Renal cortex interstitium (tissue), 15 donors: ENCODE data around the gene ARFGAP3. TPM values are rescaled to one million over a fixed set of nuclear protein-coding genes. Genes with fewer than 3 reads are reported as not detected.
A peak's percentile ranks its signal among the peaks of the same experiment; 100 is the strongest.

Experiments
- DNase-seq, 11 donors: peaks; one replicate each; pipeline ENCODE4 v3.0.0-alpha.2; 2013; ENCODE audit warnings: low read depth in 9 of 11, low spot score in 4 of 11; ENCODE audit errors: extremely low read depth in 1 of 11
- long read RNA-seq, 16 experiments: transcript quantifications; one replicate each; lab custom pipeline, GENCODE V29; 2026
- polyA plus RNA-seq, 3 donors: library from polyadenylated mRNA; unstranded; fragments of 120-200 nt; gene quantifications; one replicate each; pipeline ENCODE4 v1.2.1, GENCODE V29; 2013; ENCODE audit not compliant: insufficient read length in 3 of 3

ARFGAP3 gene
- 10 to 100 TPM; 49.1 to 51.9 (median 49.4) TPM for polyA plus RNA-seq
- long read RNA-seq, donor 1, transcript ARFGAP3-201 (16 exons, 2,857 nt): major isoform, 13 of 22 reads
- long read RNA-seq, donor 1, partial matches to known transcripts: 9 of 22 reads
- long read RNA-seq, donor 1, other reads (novel, unspliced or antisense): 0 of 22 reads
- long read RNA-seq, donor 2, transcript ARFGAP3-201 (16 exons, 2,857 nt): major isoform, 10 of 22 reads
- long read RNA-seq, donor 2, partial matches to known transcripts: 12 of 22 reads
- long read RNA-seq, donor 2, other reads (novel, unspliced or antisense): 0 of 22 reads
- long read RNA-seq, donor 3, transcript ARFGAP3-201 (16 exons, 2,857 nt): major isoform, 15 of 41 reads
- long read RNA-seq, donor 3, partial matches to known transcripts: 23 of 41 reads
- long read RNA-seq, donor 3, other reads (novel, unspliced or antisense): 0 of 41 reads
- long read RNA-seq, donor 4, transcript ARFGAP3-201 (16 exons, 2,857 nt): major isoform, 10 of 10 reads
- long read RNA-seq, donor 4, partial matches to known transcripts: 0 of 10 reads
- long read RNA-seq, donor 4, other reads (novel, unspliced or antisense): 0 of 10 reads
- long read RNA-seq, donor 5, transcript ARFGAP3-201 (16 exons, 2,857 nt): major isoform, 17 of 45 reads
- long read RNA-seq, donor 5, partial matches to known transcripts: 27 of 45 reads
- long read RNA-seq, donor 5, other reads (novel, unspliced or antisense): 0 of 45 reads
- long read RNA-seq, donor 6, partial matches to known transcripts: 27 of 34 reads
- long read RNA-seq, donor 6, other reads (novel, unspliced or antisense): 0 of 34 reads
- long read RNA-seq, donor 7, transcript ARFGAP3-201 (16 exons, 2,857 nt): major isoform, 13 of 31 reads
- long read RNA-seq, donor 7, partial matches to known transcripts: 18 of 31 reads
- long read RNA-seq, donor 7, other reads (novel, unspliced or antisense): 0 of 31 reads
- long read RNA-seq, donor 8, transcript ARFGAP3-201 (16 exons, 2,857 nt): major isoform, 9 of 38 reads
- long read RNA-seq, donor 8, partial matches to known transcripts: 26 of 38 reads
- long read RNA-seq, donor 8, other reads (novel, unspliced or antisense): 0 of 38 reads
- long read RNA-seq, donor 9, transcript ARFGAP3-201 (16 exons, 2,857 nt): major isoform, 11 of 22 reads
- long read RNA-seq, donor 9, partial matches to known transcripts: 8 of 22 reads
- long read RNA-seq, donor 9, other reads (novel, unspliced or antisense): 0 of 22 reads
- long read RNA-seq, donor 10, partial matches to known transcripts: 16 of 20 reads
- long read RNA-seq, donor 10, other reads (novel, unspliced or antisense): 0 of 20 reads
- long read RNA-seq, donor 11, partial matches to known transcripts: 12 of 15 reads
- long read RNA-seq, donor 11, other reads (novel, unspliced or antisense): 0 of 15 reads
- long read RNA-seq, donor 12, partial matches to known transcripts: 7 of 10 reads
- long read RNA-seq, donor 12, other reads (novel, unspliced or antisense): 0 of 10 reads
- long read RNA-seq, donor 13, transcript ARFGAP3-201 (16 exons, 2,857 nt): major isoform, 13 of 39 reads
- long read RNA-seq, donor 13, partial matches to known transcripts: 25 of 39 reads
- long read RNA-seq, donor 13, other reads (novel, unspliced or antisense): 0 of 39 reads
- long read RNA-seq, donor 14, transcript ARFGAP3-201 (16 exons, 2,857 nt): major isoform, 13 of 24 reads
- long read RNA-seq, donor 14, partial matches to known transcripts: 11 of 24 reads
- long read RNA-seq, donor 14, other reads (novel, unspliced or antisense): 0 of 24 reads
- long read RNA-seq, donor 15, transcript ARFGAP3-201 (16 exons, 2,857 nt): major isoform, 5 of 6 reads
- long read RNA-seq, donor 15, partial matches to known transcripts: 0 of 6 reads
- long read RNA-seq, donor 15, other reads (novel, unspliced or antisense): 0 of 6 reads
- long read RNA-seq, donor 16, transcript ARFGAP3-201 (16 exons, 2,857 nt): major isoform, 19 of 99 reads
- long read RNA-seq, donor 16, partial matches to known transcripts: 78 of 99 reads
- long read RNA-seq, donor 16, other reads (novel, unspliced or antisense): 0 of 99 reads

DNA sequence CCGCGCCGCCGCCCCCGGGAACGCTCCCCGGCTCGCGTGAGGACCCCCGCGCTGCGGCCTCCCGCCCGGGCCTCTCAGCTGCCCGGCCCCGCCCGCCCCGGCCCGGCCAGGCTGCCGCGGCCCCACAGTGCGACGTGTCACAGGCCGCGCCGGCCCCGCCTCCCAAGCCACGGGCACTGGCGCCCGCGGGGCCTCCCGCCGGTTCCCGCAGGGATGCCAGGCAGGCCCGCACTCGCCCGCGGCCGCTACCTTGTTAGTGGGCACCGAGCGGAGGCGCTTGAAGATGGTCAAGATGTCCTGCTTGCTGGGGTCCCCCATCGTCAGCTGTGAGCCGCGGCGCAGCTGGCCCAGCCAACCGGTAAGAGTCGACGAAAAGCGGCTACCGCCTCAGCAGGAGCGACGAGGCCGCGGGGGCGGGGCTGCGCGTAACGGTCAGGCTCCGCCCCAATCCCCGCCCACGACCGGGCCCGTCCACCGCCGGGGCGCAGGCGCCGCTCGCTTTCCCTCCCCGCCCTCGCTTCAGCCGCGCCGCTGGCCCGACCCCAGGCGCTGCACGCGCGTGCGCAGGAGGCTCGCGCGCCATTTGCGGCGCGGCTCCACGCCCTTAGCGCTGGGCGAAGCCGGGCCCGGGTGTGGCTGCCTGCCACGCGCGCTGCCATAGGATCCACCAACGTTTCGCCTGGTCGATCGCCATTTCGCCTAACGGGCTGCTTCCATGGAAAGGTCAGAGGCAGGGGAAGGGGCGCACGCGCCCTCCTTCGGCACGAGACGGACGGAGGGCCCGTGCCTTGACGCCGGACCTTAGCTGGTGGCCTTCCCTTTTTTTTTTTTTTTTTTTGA lies at the start of gene ARFGAP3:
TSS of gene ARFGAP3 (minus strand) at position 409 of the 840 bp plus-strand sequence. CDS start at position 318, 91 bp downstream.
- DNase-seq: peak; percentile 85 to 95 (median 91)

- DNase-seq: no peak
These were observed 48.7 kb upstream of the ARFGAP3 start for GRCh38 chr22:42905702-42906183.

GRCh38 chr22:42905217-42905616 lies 48.1 kb upstream of the ARFGAP3 start:
- no peak for DNase-seq

DNA sequence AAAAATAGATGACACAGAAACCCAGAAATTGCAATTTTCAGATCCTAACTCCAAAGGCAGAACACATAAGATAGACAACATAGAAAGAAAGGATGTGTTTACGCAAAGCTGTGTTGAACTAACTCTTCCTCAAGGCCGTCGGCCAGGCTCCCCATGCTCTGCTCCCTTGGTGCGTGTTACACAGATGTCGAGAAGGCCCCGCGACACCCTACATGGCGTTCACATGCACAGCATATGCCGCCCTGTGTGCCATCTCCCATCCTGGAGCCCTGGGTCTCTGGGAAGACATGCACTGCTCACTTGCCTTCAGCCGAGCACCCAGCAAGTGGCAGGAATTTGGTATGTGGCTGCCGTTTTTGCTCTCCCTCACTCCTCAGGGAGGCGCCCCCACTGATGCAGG lies 47.0 kb upstream of the ARFGAP3 start:
- no peak for DNase-seq

- peak; percentile 20 to 74 (median 59) for DNase-seq
These were observed 45.9 kb upstream of the ARFGAP3 start for GRCh38 chr22:42902875-42903510.

DNA sequence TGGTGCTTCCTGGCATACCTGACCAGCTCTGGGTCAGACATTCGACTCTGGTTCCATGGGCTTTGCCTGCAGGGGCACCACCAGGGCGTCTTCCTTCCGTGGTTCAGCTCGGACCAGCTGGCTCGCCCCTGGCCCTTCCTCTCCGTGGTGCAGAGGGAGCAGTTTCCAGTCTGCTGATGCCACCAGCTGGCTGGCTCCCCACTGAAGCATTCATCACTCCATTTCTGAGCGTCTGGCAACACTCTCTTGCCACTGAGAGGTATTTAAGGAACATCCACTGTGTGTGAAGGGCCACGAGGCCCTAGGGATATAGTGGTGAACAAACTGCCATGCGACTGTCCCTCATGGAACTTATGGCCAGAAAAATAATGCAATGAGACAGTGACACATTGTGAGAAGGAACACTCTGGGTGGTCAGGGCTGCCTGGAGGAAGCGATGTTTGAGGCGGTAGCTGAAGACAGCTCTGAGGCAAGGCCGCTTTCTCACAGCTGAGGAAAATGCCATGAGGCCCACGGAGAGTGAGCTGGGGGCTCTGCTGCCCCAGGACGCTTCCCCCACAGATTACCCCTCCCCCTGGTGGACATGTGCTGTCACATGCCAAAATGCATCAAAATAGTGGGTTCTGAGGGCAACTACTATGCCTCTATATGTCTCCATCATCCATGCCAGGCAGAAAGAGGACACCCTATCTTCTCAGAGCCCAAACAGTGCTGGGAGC lies 44.9 kb upstream of the ARFGAP3 start:
- no peak for DNase-seq

DNA sequence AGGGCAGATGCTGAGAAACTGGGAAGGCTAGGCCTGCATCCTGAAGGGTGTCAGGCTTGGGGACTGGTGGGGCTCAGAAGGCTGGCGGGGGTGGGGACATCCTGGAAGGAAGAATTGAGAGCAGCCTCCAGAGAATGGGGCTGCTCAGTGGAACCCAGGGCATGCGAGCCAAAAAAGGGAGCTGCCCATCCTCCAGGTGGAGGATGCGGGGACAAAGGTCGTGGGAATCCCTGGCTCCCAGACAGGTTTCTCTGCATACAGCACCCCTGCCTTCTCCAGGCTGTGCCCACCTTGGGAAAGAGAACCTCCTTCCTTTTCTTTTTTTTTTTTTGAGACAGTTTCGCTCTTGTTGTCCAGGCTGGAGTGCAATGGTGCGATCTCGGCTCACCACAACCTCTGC lies 40.9 kb upstream of the ARFGAP3 start:
- DNase-seq: no peak

DNA sequence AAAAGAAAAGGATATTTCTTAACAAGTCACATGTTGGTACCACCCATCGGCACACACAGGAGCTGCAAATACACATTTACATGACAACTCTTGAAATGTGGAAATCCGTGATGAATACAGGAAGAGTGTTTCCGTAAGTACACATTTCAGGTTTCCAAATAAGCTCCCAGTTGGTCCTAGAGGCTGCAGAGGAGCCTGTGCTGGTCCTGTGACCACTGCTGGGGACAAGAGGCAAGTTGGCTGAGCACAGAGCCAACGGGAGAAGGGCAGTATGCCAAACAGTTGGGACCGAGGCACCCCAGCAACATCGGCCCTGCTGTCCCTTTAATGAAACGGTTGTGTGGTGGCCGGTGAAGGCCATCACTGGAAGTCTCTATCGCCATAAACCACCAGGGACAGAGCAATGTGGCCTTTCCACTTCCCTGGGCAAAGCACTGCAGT lies 38.5 kb upstream of the ARFGAP3 start:
- DNase-seq: no peak

- peak in 3 of 11 donors; percentile 17 to 20 (median 20) for DNase-seq
These were observed 38.0 kb upstream of the ARFGAP3 start for GRCh38 chr22:42895087-42895486.

DNA sequence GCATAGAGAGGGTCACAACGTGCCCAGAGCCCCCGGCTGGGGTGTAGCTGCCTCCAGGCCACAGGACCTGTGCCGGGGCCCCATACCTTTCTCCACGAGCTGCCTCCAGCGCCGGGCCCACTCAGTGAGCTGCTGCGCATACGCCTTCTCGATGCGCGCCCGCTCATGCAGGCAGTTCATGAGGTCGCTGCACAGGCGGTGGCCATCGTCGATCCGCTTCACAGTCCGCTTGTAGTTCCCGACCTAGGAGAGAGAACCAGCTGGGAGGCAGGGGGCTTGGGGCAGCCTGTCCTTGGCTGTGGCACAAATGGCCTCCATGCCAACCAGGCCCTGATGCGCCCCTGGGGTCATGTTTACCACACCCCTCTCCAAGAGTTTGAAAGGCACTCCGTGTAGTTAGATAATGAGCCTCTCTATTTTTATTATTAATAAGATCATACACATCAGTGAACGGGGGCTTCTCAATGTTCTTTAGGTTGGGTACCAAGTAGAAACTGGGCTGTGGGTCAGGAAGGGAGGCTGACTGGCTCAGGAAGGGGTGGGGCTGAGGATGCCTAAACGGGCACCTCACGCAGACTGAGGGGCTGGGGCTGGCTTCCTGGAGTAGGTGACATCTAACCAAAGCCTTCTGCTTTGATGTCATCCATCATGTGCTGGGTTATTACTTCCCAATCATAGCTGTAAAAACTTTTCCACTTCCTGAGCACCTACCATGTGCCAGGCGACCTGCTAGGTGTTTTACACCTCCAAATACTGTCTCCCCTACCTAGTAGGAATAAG lies 36.5 kb upstream of the ARFGAP3 start:
- no peak for DNase-seq

DNA sequence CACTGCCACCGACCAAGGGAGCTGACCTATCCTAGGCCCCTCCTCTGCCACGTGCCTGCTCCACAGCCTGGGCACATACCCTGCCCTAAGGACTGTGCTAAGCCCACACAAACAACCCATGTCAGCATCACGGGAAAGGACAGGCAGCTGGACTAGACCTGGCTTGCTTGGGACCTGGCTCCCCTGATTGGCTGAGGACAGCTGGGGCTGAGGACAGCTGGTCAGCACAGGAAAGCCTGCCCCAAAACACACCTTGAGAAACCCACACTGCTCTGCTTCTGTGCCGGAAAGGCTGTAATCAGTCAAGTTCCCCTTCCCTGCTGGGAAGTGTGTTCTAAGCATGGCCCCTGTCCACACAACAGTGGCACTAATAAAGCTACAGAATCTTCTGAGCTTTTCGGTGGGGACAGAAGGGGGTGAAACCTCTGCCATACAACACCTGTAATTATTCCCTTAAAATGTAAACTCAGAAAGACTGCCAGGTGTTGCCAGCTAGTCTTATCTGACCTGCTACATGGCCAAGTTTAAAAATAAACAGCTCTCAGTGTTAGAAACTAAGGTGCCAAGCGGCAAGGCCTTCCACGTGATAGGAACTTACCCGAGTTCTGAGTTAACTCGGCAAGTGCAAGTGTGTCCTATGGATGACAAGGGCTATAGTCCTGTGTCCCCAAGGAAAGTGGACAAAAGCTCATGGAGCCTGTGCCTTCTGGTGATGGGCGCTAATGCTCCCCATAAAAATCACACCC lies 35.7 kb upstream of the ARFGAP3 start:
- no peak for DNase-seq

- no peak for DNase-seq
These were observed 35.1 kb upstream of the ARFGAP3 start for GRCh38 chr22:42892156-42892555.

DNA sequence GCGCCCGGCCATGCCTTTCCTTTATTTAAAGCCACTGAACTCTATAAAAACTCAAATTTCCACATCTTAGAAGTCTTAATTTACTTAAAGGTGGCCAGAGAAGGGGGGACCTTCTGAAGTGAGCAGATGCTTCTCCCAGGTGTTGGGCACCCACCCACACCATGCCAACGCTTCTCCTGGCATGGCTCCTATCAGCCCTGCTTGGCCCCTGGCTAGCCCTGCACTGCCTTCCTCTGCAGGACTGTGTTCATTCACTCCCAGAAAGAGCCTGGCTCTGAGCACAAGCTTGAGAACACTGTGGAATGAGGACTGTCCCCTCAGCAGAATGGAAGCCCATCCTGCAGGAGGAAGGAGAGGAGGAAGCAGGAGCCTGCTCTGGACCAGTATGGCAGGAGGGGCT lies 34.6 kb upstream of the ARFGAP3 start:
- no peak for DNase-seq

DNA sequence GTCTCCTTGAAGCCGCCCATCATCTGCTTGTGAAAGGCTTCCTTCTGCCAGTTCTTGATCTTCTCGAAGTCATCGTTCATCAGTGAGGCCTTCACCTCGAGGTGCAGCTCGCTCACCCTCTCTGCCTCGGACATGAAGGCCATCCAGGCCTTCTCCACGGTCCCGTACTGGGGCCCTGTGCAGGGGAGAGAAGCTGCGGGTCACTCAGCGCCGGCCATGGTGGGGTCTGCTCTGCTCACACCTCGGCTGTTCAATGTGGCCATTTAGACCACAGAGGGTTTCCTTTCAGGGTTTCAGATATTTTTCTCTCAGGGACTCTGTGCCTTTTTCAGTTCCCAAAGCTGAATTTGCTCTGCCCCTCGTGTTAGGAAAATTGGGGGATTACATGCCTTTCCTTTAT lies 33.9 kb upstream of the ARFGAP3 start:
- DNase-seq: no peak
